ENCODE data around the gene CHD2.

The CHD2 gene

DNA sequence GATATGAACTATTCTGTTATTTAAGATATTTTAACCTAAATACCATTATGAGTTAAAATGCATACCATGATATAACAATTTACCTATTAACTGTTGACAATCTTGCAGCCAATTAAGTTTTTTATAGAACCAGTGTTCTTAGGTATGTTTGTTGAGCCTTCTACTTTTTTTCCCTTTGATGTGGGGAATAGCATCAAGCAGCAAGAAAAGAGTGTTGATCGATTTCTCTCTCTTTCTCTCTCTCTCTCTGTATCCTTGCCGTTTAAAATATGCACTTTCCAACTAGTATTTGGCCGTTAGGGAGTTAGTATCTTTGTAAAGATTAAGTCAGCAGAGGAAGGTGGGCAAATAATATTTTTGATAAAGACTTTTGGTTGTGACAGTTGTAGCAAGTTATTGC lies 5.9 kb downstream of the CHD2 start:
- whole genome bisulfite sequencing, 2 experiments, result 87 to 100% methylated on average over 2 to 3 of the region's 3 CpGs

DNA sequence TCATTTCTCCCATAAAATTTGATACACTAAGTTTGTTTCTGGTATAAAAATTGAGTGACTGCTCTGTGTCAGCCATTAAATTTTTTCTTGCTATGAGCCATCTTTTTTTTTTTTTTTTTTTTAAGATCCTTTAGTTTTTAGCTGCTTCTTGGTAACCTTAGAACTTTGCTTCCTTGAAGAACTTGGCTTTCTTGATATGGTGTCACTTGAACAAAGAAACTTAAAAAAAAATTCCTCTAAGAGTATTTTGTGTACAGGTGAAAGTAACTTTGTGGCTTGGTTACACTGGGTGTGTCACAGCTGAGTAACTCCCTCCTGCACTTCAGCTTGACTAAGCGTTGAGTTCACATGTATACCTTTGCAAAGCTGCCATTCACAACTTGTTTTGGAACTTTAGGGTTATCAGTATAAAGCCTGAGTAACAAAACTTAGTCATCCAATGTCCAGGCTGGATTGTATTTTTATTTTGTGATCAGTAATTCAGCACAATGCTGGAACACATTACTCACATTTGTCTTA lies 6.5 kb downstream of the CHD2 start:
- Histone ChIP-seq H3K4me3 (ENCODE audit: insufficient read depth, low read depth, low read length) (no peak overlapping the region), H3K27me3 (ENCODE audit: control insufficient read depth, insufficient read depth, low read length, poor library complexity, severe bottlenecking) (no peaks in the 10 kb centered on the region), H3K9me3 (ENCODE audit: control insufficient read depth, low read length) (no peaks in the 10 kb centered on the region), H3K27ac (ENCODE audit: insufficient read depth, low read depth, low read length, poor library complexity, severe bottlenecking) (no peak overlapping the region), H3K4me1 (ENCODE audit: control insufficient read depth, insufficient read depth, low read length) (peaks cover 22% of the 10 kb centered on the region), H3K36me3 (ENCODE audit: control insufficient read depth, insufficient read depth, low read length) (no peaks in the 10 kb centered on the region)
- WGBS, 2 experiments, result 89 to 91% methylated on average over 1 of the region's 1 CpG

More for the DNA sequence above, 5.9 kb downstream of the CHD2 start:
- Histone ChIP-seq H3K36me3 (ENCODE audit: control insufficient read depth, insufficient read depth, low read length) (no peaks in the 10 kb centered on the region), H3K9me3 (ENCODE audit: control insufficient read depth, low read length) (no peaks in the 10 kb centered on the region), H3K27ac (ENCODE audit: insufficient read depth, low read depth, low read length, poor library complexity, severe bottlenecking) (no peak overlapping the region), H3K4me3 (ENCODE audit: insufficient read depth, low read depth, low read length) (no peak overlapping the region), H3K4me1 (ENCODE audit: control insufficient read depth, insufficient read depth, low read length) (peaks cover 22% of the 10 kb centered on the region), H3K27me3 (ENCODE audit: control insufficient read depth, insufficient read depth, low read length, poor library complexity, severe bottlenecking) (no peaks in the 10 kb centered on the region)

DNA sequence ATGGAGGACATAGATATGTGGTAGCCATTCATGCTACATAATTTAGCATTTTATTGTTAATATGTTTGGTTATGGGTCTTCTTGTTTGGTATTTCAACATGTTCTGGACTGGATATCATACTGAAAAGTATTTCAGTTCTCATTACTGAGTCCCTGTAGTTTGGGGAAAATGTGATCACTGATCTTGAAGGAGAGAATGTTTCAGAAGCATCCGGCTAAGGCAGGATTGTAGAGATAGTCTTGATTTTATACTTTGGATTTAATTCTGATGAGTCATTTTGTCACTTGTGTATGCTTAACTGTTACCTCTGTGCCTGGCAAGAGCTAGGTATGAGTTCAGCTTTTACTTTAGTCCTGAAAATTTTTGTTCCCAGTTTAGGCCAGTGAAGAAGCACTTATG lies 7.1 kb downstream of the CHD2 start:
- Histone ChIP-seq H3K9me3 (ENCODE audit: control insufficient read depth, low read length) (no peaks in the 10 kb centered on the region), H3K4me1 (ENCODE audit: control insufficient read depth, insufficient read depth, low read length) (peaks cover 22% of the 10 kb centered on the region), H3K27ac (ENCODE audit: insufficient read depth, low read depth, low read length, poor library complexity, severe bottlenecking) (no peak overlapping the region), H3K36me3 (ENCODE audit: control insufficient read depth, insufficient read depth, low read length) (no peaks in the 10 kb centered on the region), H3K27me3 (ENCODE audit: control insufficient read depth, insufficient read depth, low read length, poor library complexity, severe bottlenecking) (no peaks in the 10 kb centered on the region), H3K4me3 (ENCODE audit: insufficient read depth, low read depth, low read length) (no peak overlapping the region)
- WGBS, 2 experiments, result 97% methylated on average over 1 of the region's 1 CpG

DNA sequence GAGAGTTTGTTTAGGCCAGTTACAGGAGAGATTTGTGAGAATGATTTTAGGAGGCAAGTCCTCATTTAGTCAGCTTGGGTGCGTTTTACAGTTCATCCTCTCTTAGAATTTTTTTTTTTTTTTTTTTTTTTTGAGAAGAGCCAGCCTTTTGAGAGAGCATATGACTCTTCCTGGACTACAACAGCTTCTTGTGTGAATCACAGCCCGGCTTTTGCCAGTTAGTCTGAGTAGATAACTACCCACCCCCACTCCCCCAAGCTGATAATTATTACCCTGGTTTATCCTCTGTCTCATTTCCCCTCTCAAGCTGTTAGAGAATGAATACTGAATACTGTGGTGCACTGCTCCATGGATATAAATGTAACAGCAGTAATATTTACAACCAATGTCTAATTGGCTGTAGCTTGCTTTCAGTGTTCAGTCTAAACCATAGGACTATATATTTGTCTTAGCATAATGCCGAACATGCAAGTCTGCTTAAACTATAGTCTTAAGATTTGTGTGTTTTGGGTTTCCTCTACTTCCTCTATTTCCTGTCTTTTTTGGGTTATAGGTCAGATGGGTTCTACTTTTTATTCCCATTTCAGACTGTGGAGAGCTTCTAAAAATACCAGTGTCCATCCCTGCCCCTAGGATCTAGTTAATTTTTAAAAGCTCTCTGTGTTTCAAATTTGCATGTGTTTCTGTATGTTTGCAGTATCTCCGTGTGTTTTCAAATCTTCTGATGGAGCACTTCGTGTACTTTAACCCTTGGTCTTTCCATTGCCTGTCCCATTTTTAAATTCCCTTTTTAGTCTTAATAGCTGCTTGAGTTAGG lies 8.0 kb downstream of the CHD2 start:
- 79 to 95% methylated on average over 4 to 5 of the region's 5 CpGs for WGBS, 2 experiments
- Histone ChIP-seq H3K27me3 (ENCODE audit: control insufficient read depth, insufficient read depth, low read length, poor library complexity, severe bottlenecking) (no peaks in the 10 kb centered on the region), H3K9me3 (ENCODE audit: control insufficient read depth, low read length) (no peaks in the 10 kb centered on the region), H3K27ac (ENCODE audit: insufficient read depth, low read depth, low read length, poor library complexity, severe bottlenecking) (no peak overlapping the region), H3K4me1 (ENCODE audit: control insufficient read depth, insufficient read depth, low read length) (peaks cover 22% of the 10 kb centered on the region), H3K4me3 (ENCODE audit: insufficient read depth, low read depth, low read length) (no peak overlapping the region), H3K36me3 (ENCODE audit: control insufficient read depth, insufficient read depth, low read length) (no peaks in the 10 kb centered on the region)

DNA sequence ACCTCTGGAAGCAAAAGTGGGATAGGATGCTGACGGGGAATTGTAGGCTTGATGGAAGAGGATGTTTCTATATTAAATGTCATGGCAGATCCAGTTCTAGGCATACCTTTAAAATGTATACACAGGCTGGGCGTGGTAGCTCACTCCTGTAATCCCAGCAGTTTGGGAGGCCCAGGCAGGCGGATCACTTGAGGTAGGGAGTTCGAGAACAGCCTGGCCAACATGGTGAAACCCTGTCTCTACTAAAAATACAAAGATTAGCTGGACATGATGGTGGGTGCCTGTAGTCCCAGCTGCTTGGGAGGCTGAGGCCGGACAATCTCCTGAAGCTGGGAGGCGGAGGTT lies 8.6 kb downstream of the CHD2 start:
- H3K4me1 ChIP-seq (ENCODE audit: control insufficient read depth, insufficient read depth, low read length), result peaks cover 22% of the 10 kb centered on the region
- H3K4me3 ChIP-seq (ENCODE audit: insufficient read depth, low read depth, low read length), result no peak overlapping the region
- WGBS, 2 experiments, result 89 to 96% methylated on average over 6 of the region's 6 CpGs
- H3K36me3 ChIP-seq (ENCODE audit: control insufficient read depth, insufficient read depth, low read length), result no peaks in the 10 kb centered on the region
- no peaks in the 10 kb centered on the region for H3K9me3 ChIP-seq (ENCODE audit: control insufficient read depth, low read length)
- no peaks in the 10 kb centered on the region for H3K27me3 ChIP-seq (ENCODE audit: control insufficient read depth, insufficient read depth, low read length, poor library complexity, severe bottlenecking)
- H3K27ac ChIP-seq (ENCODE audit: insufficient read depth, low read depth, low read length, poor library complexity, severe bottlenecking), result no peak overlapping the region

DNA sequence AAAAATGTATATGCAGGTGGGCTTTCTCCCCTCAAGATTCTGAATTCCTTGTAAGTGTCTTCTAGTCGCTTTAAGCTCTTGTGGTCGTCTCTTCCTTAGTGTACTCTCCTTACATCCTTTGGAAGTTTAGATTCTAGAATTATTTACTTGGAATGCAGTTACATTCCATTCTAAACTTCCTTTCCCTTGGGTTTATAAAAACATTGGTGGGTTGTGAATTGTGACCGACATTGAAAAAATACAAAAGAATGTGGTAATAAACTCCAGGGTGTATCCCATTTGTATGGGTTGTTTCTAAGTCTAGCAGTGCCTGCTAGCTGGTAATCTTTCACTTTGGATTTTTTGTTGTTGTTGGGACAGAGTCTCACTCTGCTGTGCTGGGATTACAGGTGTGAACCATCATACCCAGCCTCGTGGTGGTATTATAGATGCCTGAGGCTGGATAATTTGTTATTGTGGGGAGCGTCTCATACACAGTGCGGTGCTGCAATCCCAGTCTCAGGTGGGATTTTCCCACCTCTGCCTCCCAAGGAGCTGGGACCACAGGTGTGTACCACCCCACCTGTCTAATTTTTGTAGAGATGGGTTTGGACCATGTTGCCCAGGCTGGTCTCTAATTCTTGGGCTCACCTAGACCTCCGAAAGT lies 9.1 kb downstream of the CHD2 start:
- peaks cover 22% of the 10 kb centered on the region for H3K4me1 ChIP-seq (ENCODE audit: control insufficient read depth, insufficient read depth, low read length)
- H3K9me3 ChIP-seq (ENCODE audit: control insufficient read depth, low read length), result no peaks in the 10 kb centered on the region
- H3K27ac ChIP-seq (ENCODE audit: insufficient read depth, low read depth, low read length, poor library complexity, severe bottlenecking), result no peak overlapping the region
- no peaks in the 10 kb centered on the region for H3K27me3 ChIP-seq (ENCODE audit: control insufficient read depth, insufficient read depth, low read length, poor library complexity, severe bottlenecking)
- no peaks in the 10 kb centered on the region for H3K36me3 ChIP-seq (ENCODE audit: control insufficient read depth, insufficient read depth, low read length)
- H3K4me3 ChIP-seq (ENCODE audit: insufficient read depth, low read depth, low read length), result no peak overlapping the region
- WGBS, 2 experiments, result 79 to 82% methylated on average over 7 of the region's 7 CpGs

DNA sequence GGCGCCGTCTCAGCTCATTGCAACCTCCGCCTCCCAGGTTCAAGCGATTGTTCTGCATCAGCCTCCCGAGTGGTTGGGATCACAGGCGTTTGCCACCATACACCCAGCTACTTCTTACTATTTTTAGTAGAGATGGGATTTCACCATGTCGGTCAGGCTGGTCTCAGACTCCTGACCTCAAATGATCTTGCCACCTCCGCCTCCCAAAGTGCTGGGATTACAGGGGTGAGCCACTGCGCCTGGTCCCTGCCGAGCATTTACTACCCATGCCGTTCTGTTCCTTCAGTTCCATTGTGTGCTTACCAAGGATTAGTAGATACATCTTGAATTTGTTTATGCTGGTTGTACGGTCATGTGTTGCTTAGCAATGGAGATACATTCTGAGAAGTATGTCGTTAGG lies 10.3 kb downstream of the CHD2 start:
- H3K4me3 ChIP-seq (ENCODE audit: insufficient read depth, low read depth, low read length), result no peak overlapping the region
- peaks cover 19% of the 10 kb centered on the region for H3K4me1 ChIP-seq (ENCODE audit: control insufficient read depth, insufficient read depth, low read length)
- H3K9me3 ChIP-seq (ENCODE audit: control insufficient read depth, low read length), result no peaks in the 10 kb centered on the region
- H3K27me3 ChIP-seq (ENCODE audit: control insufficient read depth, insufficient read depth, low read length, poor library complexity, severe bottlenecking), result no peaks in the 10 kb centered on the region
- H3K36me3 ChIP-seq (ENCODE audit: control insufficient read depth, insufficient read depth, low read length), result no peaks in the 10 kb centered on the region
- 92 to 94% methylated on average over 13 of the region's 13 CpGs for WGBS, 2 experiments
- H3K27ac ChIP-seq (ENCODE audit: insufficient read depth, low read depth, low read length, poor library complexity, severe bottlenecking), result no peak overlapping the region

DNA sequence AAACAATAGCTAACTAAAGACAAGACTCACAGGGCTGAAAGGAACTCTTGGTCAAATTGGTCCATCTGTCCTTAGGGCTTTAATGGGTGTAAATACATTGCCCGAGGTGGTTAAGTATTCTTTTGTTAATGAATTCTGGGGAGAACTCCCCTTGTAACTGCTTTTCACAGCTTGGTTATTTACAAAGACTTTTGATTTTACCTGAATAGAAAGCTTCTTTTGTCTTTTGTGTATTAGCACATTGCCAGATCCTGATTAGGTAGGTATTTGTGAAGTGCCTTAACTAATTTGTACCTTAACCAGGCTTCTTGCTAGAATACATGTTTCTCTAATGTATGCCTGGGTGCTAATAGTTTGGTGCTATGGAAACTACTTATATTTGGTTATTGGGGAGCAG lies 14.0 kb downstream of the CHD2 start:
- no peaks in the 10 kb centered on the region for H3K27me3 ChIP-seq (ENCODE audit: control insufficient read depth, insufficient read depth, low read length, poor library complexity, severe bottlenecking)
- H3K9me3 ChIP-seq (ENCODE audit: control insufficient read depth, low read length), result no peaks in the 10 kb centered on the region
- H3K36me3 ChIP-seq (ENCODE audit: control insufficient read depth, insufficient read depth, low read length), result peaks cover 5% of the 10 kb centered on the region
- H3K27ac ChIP-seq (ENCODE audit: insufficient read depth, low read depth, low read length, poor library complexity, severe bottlenecking), result no peak overlapping the region
- WGBS, 2 experiments, result 21 to 40% methylated on average over 1 of the region's 1 CpG
- H3K4me1 ChIP-seq (ENCODE audit: control insufficient read depth, insufficient read depth, low read length), result no peaks in the 10 kb centered on the region
- no peak overlapping the region for H3K4me3 ChIP-seq (ENCODE audit: insufficient read depth, low read depth, low read length)

DNA sequence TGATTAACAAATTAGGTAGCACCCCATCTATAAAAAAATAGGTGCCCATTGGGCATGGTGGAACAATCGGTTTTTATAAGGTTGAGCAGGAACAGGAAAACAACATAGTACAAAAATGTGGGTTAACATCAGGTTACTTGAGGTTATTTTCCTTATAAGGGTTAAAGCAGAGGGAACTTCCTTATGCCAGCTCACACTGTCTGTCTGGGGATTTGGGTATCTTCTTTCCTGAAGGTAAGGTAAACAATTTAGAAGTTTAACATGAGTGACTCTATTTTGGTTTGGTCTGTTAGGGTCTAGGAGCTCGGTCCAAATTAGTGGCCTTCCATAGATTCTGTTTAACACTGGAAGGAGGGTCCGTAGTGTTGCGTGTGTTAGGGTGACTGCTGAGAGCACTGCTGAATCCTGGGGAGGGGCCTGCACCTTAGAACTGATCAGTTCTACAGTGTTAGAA lies 14.7 kb downstream of the CHD2 start:
- H3K27ac ChIP-seq (ENCODE audit: insufficient read depth, low read depth, low read length, poor library complexity, severe bottlenecking), result no peak overlapping the region
- H3K27me3 ChIP-seq (ENCODE audit: control insufficient read depth, insufficient read depth, low read length, poor library complexity, severe bottlenecking), result no peaks in the 10 kb centered on the region
- no peak overlapping the region for H3K4me3 ChIP-seq (ENCODE audit: insufficient read depth, low read depth, low read length)
- no peaks in the 10 kb centered on the region for H3K9me3 ChIP-seq (ENCODE audit: control insufficient read depth, low read length)
- WGBS, 2 experiments, result 95 to 96% methylated on average over 4 of the region's 4 CpGs
- peaks cover 5% of the 10 kb centered on the region for H3K36me3 ChIP-seq (ENCODE audit: control insufficient read depth, insufficient read depth, low read length)
- no peaks in the 10 kb centered on the region for H3K4me1 ChIP-seq (ENCODE audit: control insufficient read depth, insufficient read depth, low read length)

DNA sequence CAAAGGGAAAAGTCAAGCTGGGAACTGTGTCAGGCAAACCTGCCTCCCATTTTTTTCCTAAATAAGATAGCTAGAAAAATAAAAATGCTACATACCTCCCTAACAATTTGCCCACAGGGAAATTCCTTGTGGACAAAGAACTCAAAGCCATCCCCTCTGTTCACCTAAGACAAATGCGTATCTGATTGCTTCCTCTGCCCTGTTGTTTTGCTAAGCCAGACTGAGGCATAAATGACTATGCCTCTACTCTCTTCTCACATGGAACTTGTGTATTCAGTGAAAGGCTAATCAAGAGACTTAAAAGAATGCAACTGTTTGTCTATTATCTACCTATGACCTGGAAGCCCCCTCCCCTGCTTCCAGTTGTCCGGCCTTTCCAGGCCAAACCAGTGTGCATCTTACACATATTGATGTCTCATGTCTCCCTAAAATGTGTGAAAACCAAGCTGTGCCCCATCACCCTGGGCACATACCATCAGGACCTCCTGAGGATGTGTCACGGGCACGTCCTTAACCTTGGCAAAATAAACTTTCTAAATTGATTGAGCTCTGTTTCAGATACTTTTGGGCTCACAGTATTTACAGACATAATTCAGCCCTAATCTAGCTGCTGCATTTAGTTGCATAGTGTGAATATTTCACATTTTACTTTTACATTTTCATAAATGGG lies 15.8 kb downstream of the CHD2 start:
- H3K27ac ChIP-seq (ENCODE audit: insufficient read depth, low read depth, low read length, poor library complexity, severe bottlenecking), result peak overlapping the region; percentile 33
- H3K9me3 ChIP-seq (ENCODE audit: control insufficient read depth, low read length), result no peaks in the 10 kb centered on the region
- no peak overlapping the region for H3K4me3 ChIP-seq (ENCODE audit: insufficient read depth, low read depth, low read length)
- no peaks in the 10 kb centered on the region for H3K27me3 ChIP-seq (ENCODE audit: control insufficient read depth, insufficient read depth, low read length, poor library complexity, severe bottlenecking)
- peaks cover 4% of the 10 kb centered on the region for H3K4me1 ChIP-seq (ENCODE audit: control insufficient read depth, insufficient read depth, low read length)
- WGBS, 2 experiments, result 94% methylated on average over 4 of the region's 4 CpGs
- peaks cover 5% of the 10 kb centered on the region for H3K36me3 ChIP-seq (ENCODE audit: control insufficient read depth, insufficient read depth, low read length)

Data from ectodermal cell (in vitro differentiated cells).